Calu3 (cell line): ENCODE data around the gene MTMR1. TPM values are rescaled to one million over a fixed set of nuclear protein-coding genes. Genes with fewer than 3 reads are reported as not detected.

Source experiments
- BruUV-seq: library from RNA; stranded (reverse); fragments of 400-500 nt; replicated peaks from 2 replicates; lab custom pipeline; 2021; lab: Mats Ljungman, UMichigan
- CTCF ChIA-PET: fragments of 300-600 bp; sonication (Branson Sonifier 250); formaldehyde crosslinking; loops from one replicate; lab custom pipeline; 2022; ENCODE audit warnings: antibody characterized with exemption; lab: Charles Lee
- DNase-seq: peaks from one replicate; pipeline ENCODE4 v3.0.0; 2022
- H3K27ac Mint-ChIP-seq: one replicate; pipeline ENCODE4 v1.8.0; 2022; ENCODE audit warnings: mixed read lengths; ENCODE audit not compliant: unreplicated experiment
- H3K27me3 Mint-ChIP-seq: one replicate; pipeline ENCODE4 v1.8.0; 2022; ENCODE audit warnings: mixed read lengths; ENCODE audit not compliant: unreplicated experiment
- H3K36me3 Mint-ChIP-seq: one replicate; pipeline ENCODE4 v1.8.0; 2022; ENCODE audit warnings: mild to moderate bottlenecking, moderate library complexity, mixed read lengths; ENCODE audit not compliant: insufficient read depth, unreplicated experiment
- H3K4me1 Mint-ChIP-seq: one replicate; pipeline ENCODE4 v1.8.0; 2022; ENCODE audit warnings: mild to moderate bottlenecking, low read depth, mixed read lengths; ENCODE audit not compliant: unreplicated experiment
- H3K4me3 Mint-ChIP-seq: one replicate; pipeline ENCODE4 v1.8.0; 2022; ENCODE audit warnings: mild to moderate bottlenecking, low read depth, moderate library complexity, mixed read lengths; ENCODE audit not compliant: unreplicated experiment
- H3K9me3 Mint-ChIP-seq: one replicate; pipeline ENCODE4 v1.8.0; 2022; ENCODE audit warnings: low read depth, mixed read lengths; ENCODE audit not compliant: unreplicated experiment
- CTCF ChIP-seq: fragments of 200-600 bp; IDR thresholded peaks from one replicate; pipeline ENCODE4 v1.8.0; 2022; ENCODE audit warnings: antibody characterized with exemption; ENCODE audit not compliant: unreplicated experiment
- intact Hi-C: fragments of 100-400 bp; cut with micrococcal nuclease; formaldehyde crosslinking; loops from one replicate; pipeline ENCODE4 v1.10.0; 2022; ENCODE audit not compliant: unreplicated experiment
- total RNA-seq: library from RNA; stranded (reverse); gene quantifications from 2 replicates; pipeline ENCODE4 v1.2.3, GENCODE V29; 2022

MTMR1 gene
- total RNA-seq, 1 experiment from 2014 or later: 49.1 TPM

DNA sequence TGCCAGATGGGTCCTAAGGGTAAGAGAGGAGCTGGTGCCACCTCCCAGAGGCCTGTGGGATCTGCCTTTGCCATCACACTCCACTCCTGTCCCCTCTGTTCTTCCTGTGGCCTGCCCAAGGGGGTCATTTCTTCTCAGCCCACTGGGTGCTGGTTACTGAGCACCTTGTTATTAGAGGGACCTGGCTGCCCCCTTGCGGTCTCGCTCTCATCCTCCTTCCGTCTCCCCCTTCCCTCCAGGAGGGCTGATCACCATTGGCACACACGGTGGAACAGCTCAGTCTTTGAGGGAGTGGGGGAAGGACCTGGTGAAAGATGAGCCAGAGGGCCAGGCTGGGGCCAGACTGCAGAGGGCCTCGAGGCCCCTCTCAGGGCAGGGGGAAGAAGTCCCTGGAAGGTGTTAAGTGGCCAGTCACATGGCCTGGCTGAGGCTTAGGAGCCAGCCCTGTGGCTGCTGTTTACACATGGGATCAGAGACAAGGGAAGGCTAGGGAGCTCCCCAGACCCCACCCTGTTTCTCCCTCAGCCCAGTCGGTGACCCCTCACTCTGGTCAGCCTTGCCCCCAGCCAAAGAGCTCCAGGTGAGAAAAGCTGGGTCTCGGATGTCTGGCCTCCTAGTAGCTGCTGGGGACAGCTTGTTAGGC is 68.1 kb downstream of the MTMR1 start:
- TF ChIP-seq CTCF: no peak
- Mint-ChIP-seq H3K27ac (no peak overlapping the region), H3K27me3 (no peaks in the 10 kb centered on the region), H3K9me3 (no peaks in the 10 kb centered on the region), H3K36me3 (peaks cover 24% of the 10 kb centered on the region), H3K4me1 (no peaks in the 10 kb centered on the region), H3K4me3 (no peak overlapping the region)
- no peak for DNase-seq
- BruUV-seq: no TSS peak
- CTCF ChIA-PET: no interaction called here
- intact Hi-C loops: no loop called here

- CTCF ChIA-PET: no interaction called here
- no TSS peak for BruUV-seq
- Mint-ChIP-seq H3K27ac (no peak overlapping the region), H3K9me3 (no peaks in the 10 kb centered on the region), H3K27me3 (no peaks in the 10 kb centered on the region), H3K4me1 (no peaks in the 10 kb centered on the region), H3K36me3 (peaks cover 24% of the 10 kb centered on the region), H3K4me3 (no peak overlapping the region)
- DNase-seq: no peak
- no peak for TF ChIP-seq CTCF
- intact Hi-C loops: no loop called here
Measured at GRCh38 chrX:150761819-150762216, 68.6 kb downstream of the MTMR1 start.

- Mint-ChIP-seq H3K27ac (no peak overlapping the region), H3K4me1 (no peaks in the 10 kb centered on the region), H3K36me3 (peaks cover 24% of the 10 kb centered on the region), H3K4me3 (no peak overlapping the region), H3K27me3 (no peaks in the 10 kb centered on the region), H3K9me3 (no peaks in the 10 kb centered on the region)
- intact Hi-C loops: no loop called here
- no peak for DNase-seq
- TF ChIP-seq CTCF: no peak
- no TSS peak for BruUV-seq
- CTCF ChIA-PET: no interaction called here
Measured at GRCh38 chrX:150762258-150763165, 69.3 kb downstream of the MTMR1 start.

DNA sequence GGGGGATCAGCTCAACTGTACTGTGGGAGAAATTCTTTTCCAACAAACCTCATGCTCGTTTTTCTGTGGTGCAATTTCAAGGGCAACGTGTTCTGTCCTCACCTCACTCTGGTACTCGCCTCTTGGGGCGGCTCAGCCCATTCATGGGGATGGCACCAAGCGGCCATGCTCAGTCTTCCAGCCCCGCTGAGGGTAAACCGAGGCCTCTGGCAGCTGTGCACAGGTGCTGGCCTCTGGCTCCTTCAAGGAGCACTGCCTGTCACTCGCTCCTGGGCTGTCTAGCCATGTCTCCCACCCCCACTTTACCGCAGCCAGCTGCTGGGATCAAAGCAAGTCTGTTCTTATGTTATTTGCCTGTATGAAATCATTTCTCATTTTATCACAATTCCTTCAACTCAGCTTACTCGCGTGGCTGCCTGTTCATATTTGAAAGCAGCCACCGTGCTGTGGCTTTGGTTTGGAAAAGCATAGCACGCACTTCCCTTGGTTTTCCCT is 70.2 kb downstream of the MTMR1 start:
- TF ChIP-seq CTCF: no peak
- no peaks in the 10 kb centered on the region for H3K9me3 Mint-ChIP-seq
- no TSS peak for BruUV-seq
- no peak overlapping the region for H3K4me3 Mint-ChIP-seq
- H3K36me3 Mint-ChIP-seq: peaks cover 24% of the 10 kb centered on the region
- CTCF ChIA-PET: no interaction called here
- H3K4me1 Mint-ChIP-seq: no peaks in the 10 kb centered on the region
- no peak overlapping the region for H3K27ac Mint-ChIP-seq
- DNase-seq: no peak
- H3K27me3 Mint-ChIP-seq: no peaks in the 10 kb centered on the region
- intact Hi-C loops: no loop called here
